ENCODE data around the gene VIPR1. TPM values are rescaled to one million over a fixed set of nuclear protein-coding genes. Genes with fewer than 3 reads are reported as not detected.
A peak's percentile ranks its signal among the peaks of the same experiment; 100 is the strongest.

VIPR1 gene
- total RNA-seq, 1 experiment from 2014 or later, result 0.28 TPM

GRCh38 chr3:42517117-42517516 lies 14.7 kb downstream of the VIPR1 start:
- CTCF ChIA-PET, result interaction anchor here (0.5 to 1.1 kb wide), 3 partner anchors 19 to 1947 kb away, joined by 3 to 4 read pairs (median 3); no protein-coding TSS in a partner anchor
- BruUV-seq (replicated peaks), result no TSS peak

GRCh38 chr3:42518800-42519567 lies 16.5 kb downstream of the VIPR1 start:
- ChIA-PET CTCF (interaction anchor here (0.8 to 1.1 kb wide), 3 partner anchors 17 to 34 kb away, joined by 3 read pairs; no protein-coding TSS in a partner anchor), POLR2A (no interaction called here)
- Mint-ChIP-seq H3K4me1 (ENCODE audit: insufficient read depth, unreplicated experiment) (peaks cover 23% of the 10 kb centered on the region), H3K36me3 (ENCODE audit: insufficient read depth, unreplicated experiment) (no peaks in the 10 kb centered on the region), H3K27me3 (ENCODE audit: insufficient read depth, unreplicated experiment) (no peaks in the 10 kb centered on the region), H3K27ac (ENCODE audit: low read depth, unreplicated experiment) (no peak overlapping the region), H3K9me3 (ENCODE audit: unreplicated experiment) (no peaks in the 10 kb centered on the region), H3K4me3 (ENCODE audit: unreplicated experiment) (no peak overlapping the region)
- BruUV-seq (replicated peaks), result no TSS peak
- TF ChIP-seq CTCF (IDR thresholded peaks at IDR 0.05; ENCODE audit: unreplicated experiment), result no peak
- DNase-seq (ENCODE audit: unreplicated experiment), result peak; percentile 4
- intact Hi-C loops (cut with micrococcal nuclease), result no loop called here

More at GRCh38 chr3:42517117-42517516, 14.7 kb downstream of the VIPR1 start:
- Mint-ChIP-seq H3K4me3 (ENCODE audit: unreplicated experiment) (no peak overlapping the region), H3K9me3 (ENCODE audit: unreplicated experiment) (no peaks in the 10 kb centered on the region), H3K36me3 (ENCODE audit: insufficient read depth, unreplicated experiment) (no peaks in the 10 kb centered on the region), H3K27ac (ENCODE audit: low read depth, unreplicated experiment) (no peak overlapping the region), H3K4me1 (ENCODE audit: insufficient read depth, unreplicated experiment) (peaks cover 23% of the 10 kb centered on the region), H3K27me3 (ENCODE audit: insufficient read depth, unreplicated experiment) (no peaks in the 10 kb centered on the region)
- intact Hi-C loops (cut with micrococcal nuclease), result no loop called here
- DNase-seq (ENCODE audit: unreplicated experiment), result no peak
- TF ChIP-seq CTCF (IDR thresholded peaks at IDR 0.05; ENCODE audit: unreplicated experiment), result no peak
- POLR2A ChIA-PET, result no interaction called here

GRCh38 chr3:42519568-42519962 lies 17.1 kb downstream of the VIPR1 start:
- intact Hi-C loops (cut with micrococcal nuclease), result no loop called here
- H3K36me3 Mint-ChIP-seq (ENCODE audit: insufficient read depth, unreplicated experiment), result no peaks in the 10 kb centered on the region
- no peak for DNase-seq (ENCODE audit: unreplicated experiment)
- no peak overlapping the region for H3K4me3 Mint-ChIP-seq (ENCODE audit: unreplicated experiment)
- BruUV-seq (replicated peaks), result no TSS peak
- H3K4me1 Mint-ChIP-seq (ENCODE audit: insufficient read depth, unreplicated experiment), result peaks cover 20% of the 10 kb centered on the region
- CTCF ChIA-PET, result interaction anchor here (0.7 to 1.1 kb wide), 4 partner anchors 17 to 1667 kb away, joined by 3 read pairs; no protein-coding TSS in a partner anchor
- TF ChIP-seq CTCF (IDR thresholded peaks at IDR 0.05; ENCODE audit: unreplicated experiment), result no peak
- POLR2A ChIA-PET, result no interaction called here
- H3K27me3 Mint-ChIP-seq (ENCODE audit: insufficient read depth, unreplicated experiment), result no peaks in the 10 kb centered on the region
- no peak overlapping the region for H3K27ac Mint-ChIP-seq (ENCODE audit: low read depth, unreplicated experiment)
- H3K9me3 Mint-ChIP-seq (ENCODE audit: unreplicated experiment), result no peaks in the 10 kb centered on the region

- intact Hi-C loops (cut with micrococcal nuclease), result no loop called here
- BruUV-seq (replicated peaks), result no TSS peak
- TF ChIP-seq CTCF (IDR thresholded peaks at IDR 0.05; ENCODE audit: unreplicated experiment), result no peak
- H3K27ac Mint-ChIP-seq (ENCODE audit: low read depth, unreplicated experiment), result no peak overlapping the region
- ChIA-PET CTCF (interaction anchor here (0.7 to 1.1 kb wide), 3 partner anchors 27 to 1668 kb away, joined by 3 read pairs; no protein-coding TSS in a partner anchor), POLR2A (no interaction called here)
- no peaks in the 10 kb centered on the region for H3K9me3 Mint-ChIP-seq (ENCODE audit: unreplicated experiment)
- peaks cover 12% of the 10 kb centered on the region for H3K4me1 Mint-ChIP-seq (ENCODE audit: insufficient read depth, unreplicated experiment)
- no peak for DNase-seq (ENCODE audit: unreplicated experiment)
- no peak overlapping the region for H3K4me3 Mint-ChIP-seq (ENCODE audit: unreplicated experiment)
- no peaks in the 10 kb centered on the region for H3K36me3 Mint-ChIP-seq (ENCODE audit: insufficient read depth, unreplicated experiment)
- no peaks in the 10 kb centered on the region for H3K27me3 Mint-ChIP-seq (ENCODE audit: insufficient read depth, unreplicated experiment)
Measured at GRCh38 chr3:42520336-42520735, 17.9 kb downstream of the VIPR1 start.

Measured in MCF 10A (cell line).